G401.6 (cell line): ENCODE measurements around the gene BAHCC1.

Experiments used
- FAIRE-seq: peaks from 2 replicates; lab custom pipeline; 2012; peaks lifted over from hg19 to GRCh38; lab: Jason Lieb, UNC

The BAHCC1 gene

GRCh38 chr17:81398832-81399411 lies 3.7 kb downstream of the BAHCC1 start:
- no peak for FAIRE-seq

- FAIRE-seq = no peak
These were observed 4.4 kb downstream of the BAHCC1 start for GRCh38 chr17:81399481-81400153.

DNA sequence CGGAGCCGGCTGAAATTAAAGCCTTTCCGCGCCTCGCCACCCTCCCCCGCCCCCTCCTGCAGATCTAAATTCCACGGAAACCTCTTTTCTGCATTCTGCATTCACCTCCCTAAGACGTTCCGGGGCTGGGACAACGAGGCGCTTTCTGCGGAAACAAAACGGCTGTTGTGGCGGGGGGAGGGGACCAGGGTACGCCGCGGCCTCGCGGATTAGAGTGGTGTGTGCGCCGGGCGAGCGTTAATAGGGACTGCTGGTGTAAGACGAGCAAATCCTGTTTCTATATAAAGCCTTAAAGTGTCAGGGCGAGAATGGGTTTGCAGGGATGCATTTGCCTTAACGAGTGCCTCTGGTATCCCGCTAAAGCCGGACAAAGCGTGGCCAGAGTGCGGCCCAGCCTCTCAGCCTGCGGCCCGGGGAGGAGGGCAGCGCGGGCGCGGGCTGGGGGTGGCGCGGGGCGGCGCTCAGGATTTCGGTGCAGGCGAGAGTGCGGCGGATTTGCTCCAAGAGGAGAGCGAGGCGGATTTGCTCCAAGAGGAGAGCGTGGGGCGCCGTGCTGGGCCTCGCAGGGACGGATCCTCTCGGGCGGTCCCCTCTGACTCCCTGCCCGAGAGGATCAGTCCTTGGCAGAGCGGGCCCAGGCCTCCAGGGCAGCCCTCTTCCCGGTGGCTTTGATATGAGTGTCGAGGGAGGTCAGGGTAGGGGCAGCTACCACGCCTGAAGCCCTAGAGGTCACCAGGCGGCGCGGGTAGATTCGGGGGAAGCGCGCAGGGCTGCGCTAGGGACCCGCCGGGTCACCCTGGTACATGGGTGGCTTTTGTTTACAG lies 5.1 kb downstream of the BAHCC1 start:
- no peak for FAIRE-seq

DNA sequence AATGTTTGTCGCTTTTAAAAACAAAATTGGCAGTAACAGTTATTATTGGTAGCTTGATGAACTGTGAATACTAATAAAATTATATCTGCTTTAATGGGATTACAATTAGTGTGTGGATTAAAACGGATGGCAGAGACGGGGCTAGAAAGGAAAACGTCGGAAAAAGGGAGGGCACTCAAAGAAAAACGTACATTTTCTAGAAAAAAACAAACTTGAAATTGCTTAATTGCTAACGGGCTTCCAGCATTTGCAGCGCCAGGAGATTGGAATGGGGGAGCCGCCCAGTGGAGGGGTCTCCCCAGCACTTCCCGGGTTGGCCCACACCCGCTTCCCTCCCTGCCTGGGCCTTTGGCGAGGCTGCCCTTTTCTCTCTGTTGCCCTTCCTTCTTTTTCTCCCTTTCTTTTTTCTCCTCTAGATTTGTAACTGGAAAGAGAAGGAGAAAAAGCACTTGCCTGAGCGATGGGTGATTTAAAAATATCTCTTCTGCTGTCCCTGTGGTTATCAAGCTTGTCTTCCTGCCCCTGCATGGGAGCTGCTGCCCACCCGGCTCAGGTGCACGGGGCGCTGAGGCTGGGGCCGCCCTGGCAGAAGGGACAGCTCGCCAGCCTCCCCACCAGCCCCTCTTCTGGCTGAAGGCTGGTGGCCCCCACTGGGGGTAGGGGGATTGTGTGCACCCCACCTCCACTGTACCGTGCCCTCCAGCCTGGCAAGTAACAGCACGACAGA lies 5.9 kb downstream of the BAHCC1 start:
- no peak for FAIRE-seq

DNA sequence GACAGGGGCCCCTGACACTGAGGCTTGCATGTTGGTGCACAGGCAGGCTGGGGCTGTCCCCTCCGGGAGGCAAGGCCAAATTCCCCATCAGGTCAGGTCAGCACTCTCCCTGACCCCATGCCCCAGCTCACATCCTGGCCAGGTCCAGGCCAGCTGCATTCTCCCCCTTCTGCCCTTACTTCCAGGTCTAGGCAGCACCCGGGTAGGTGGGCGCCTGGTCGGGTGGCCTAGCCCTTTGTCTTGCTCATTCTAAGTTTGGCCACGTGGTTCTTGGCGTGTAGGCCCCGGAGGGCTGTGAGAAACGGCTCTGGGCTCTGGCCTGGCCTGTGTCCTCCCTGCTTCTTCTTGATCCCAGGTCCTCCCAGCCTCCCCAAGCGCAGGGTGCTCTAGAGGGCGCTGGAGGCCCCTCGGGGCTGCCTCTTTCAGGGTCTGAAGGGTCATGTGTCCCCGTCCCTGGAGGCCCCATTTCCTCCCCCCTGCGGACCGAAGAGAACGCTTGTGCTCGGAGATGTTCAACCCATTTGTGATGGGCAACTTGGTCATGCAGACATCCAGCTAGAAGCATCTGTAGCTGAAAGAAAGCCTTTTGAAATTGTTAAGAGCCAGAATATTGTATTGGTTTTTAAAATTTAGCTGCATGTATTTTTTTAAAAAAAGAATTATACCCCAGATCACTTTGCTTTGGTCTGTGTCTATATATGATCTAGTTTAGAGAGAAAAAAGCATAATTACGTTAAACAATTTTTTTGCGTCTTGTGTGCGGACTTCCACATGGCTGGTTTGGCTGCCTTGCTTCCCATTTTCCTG lies 6.7 kb downstream of the BAHCC1 start:
- no peak for FAIRE-seq

- FAIRE-seq = no peak
These were observed 7.3 kb downstream of the BAHCC1 start for GRCh38 chr17:81402530-81402941.

DNA sequence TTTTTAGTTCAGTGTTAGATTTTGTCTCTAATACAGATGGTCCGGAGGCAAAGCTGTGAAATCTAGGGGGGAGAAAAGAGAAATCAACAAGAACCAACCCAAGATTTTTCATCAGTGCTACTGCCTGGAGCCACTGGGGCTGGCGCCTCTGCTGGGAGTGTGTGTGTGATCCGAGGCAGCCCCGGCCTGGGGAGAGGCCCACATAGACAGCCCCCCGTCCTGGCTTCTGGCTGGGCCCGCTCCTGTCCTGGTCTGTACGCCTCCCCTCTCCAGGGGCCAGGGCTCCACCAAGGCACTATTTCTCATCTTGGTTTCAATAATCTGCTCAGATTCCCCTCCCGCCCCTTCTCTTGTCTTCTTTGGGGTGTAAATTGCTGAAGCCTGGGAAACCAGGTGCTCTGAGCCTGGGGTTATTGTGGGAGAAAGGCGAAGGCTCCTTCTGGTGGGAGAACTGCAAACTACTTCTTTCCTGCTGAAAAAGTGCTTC lies 7.8 kb downstream of the BAHCC1 start:
- FAIRE-seq = peak; percentile 77

DNA sequence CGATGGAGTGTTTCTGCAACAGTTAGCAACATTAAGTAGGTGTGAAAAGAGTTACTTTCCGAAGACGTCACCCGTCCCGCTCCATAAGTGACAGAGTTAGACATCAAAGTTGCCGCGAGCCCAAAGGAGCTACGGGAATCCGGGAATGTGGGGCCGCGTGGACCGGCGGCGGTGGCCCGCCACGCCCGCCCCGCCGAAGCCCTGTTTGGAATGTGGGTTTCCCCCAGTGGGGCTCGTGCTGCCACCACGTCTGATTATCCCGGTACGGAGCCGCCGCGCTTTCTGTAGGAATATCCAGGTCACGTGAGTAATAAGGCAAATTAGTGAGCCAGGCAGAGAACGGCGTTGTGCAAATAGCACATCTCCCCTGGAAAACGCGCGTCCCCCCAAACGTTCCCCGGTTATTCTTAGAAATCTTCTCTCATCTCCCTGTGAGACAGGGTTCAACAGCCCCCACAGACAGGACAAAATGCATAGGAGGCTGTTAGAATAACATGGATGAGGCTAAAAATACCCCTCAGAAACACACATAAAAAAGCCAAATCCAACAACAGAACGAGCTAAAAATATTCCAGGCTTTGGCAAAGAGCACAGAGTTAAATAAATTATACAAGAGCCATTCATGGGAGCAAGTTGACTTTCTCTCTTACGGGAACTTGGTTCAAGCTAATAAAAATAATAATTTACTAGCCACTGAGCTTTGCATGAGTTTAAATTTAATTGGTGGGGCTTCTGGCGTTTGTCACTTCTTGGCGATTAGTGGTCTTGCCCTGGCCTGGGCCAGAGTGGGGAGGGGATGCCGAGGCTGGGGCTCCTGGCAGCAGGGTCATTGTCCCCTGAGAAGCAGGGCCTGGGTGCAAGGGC lies 8.6 kb downstream of the BAHCC1 start:
- FAIRE-seq = peak; percentile 30

GRCh38 chr17:81404558-81405165 lies 9.4 kb downstream of the BAHCC1 start:
- no peak for FAIRE-seq

GRCh38 chr17:81405411-81405872 lies 10.2 kb downstream of the BAHCC1 start:
- no peak for FAIRE-seq

GRCh38 chr17:81406117-81406953 lies 11.1 kb downstream of the BAHCC1 start:
- FAIRE-seq = no peak

DNA sequence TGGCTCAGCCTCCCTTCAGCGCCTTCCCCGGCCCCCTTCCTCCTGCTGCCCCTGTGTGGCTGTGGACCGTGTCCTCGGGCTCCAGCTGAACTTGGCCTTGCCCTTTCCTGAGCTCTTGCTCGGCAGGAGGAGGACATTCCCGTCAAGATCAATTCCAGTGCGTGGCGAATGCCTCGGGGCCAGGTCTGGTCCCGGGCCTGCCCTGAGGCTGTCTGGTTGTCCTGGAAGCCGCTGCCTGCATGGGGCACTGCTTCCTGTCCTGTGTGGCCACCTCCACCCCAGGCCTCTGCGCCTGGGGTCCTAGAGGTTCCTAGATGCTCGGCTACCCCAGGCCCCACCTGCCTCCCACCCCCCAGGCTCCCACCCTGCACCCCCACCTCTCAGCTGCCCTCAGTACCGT lies 12.8 kb downstream of the BAHCC1 start:
- FAIRE-seq = no peak

DNA sequence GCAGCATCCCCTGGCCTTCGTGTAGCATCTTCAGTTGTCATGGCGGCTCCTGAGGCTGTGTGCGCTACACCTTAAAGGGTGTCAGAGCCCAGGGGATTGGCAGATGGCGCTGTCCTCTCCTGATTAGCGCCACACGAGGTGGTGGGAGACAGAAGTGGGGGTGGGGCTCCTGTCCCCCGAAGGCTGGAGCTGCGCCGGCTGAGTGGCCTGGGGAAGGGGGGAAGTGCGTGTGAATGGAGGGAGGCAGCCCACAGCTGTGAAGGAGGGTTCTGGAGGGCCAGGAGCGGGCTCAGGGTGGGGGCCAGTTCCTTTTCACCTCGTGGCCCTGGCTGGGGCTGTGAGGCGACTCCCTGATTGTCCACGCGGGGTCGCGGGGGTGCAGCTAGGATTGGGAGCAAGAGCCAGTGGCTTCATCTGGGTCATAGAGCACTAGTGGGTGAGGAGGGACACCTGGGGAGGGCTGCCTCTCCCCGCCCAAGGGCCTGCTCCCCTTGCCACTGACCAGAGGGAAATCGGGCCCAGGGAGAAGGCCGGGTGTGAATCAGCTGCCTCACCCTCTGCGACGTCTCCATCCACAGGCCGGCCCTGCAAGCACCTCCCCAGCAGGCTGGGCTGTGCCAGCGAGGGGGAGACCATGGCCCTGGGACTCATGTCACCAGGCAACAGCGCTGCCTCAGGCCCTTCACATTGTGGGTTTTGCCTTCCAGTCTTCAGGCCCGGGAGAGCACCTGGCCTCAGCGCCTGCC lies 14.1 kb downstream of the BAHCC1 start:
- FAIRE-seq = no peak

DNA sequence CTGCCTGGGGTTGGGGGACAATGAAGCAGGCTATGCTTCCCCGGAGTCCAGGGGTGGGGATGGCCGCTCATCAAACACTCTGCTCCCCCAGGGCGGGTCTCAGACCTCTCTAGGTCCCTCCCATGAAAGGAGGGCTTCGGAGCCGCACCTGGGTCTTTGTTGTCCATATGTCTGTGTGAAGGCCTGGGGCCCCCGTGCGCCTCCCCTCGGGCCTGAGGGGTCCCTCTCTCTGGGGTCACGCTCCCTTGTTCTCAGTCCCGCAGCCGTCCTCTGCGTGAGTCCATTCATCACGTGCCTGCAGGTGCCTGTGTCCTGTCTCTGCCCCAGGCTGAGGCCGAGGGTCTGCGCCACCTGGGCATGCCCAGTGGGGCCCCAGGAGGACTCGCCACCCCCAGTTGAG lies 15.6 kb downstream of the BAHCC1 start:
- FAIRE-seq = no peak

GRCh38 chr17:81411305-81411704 lies 16.0 kb downstream of the BAHCC1 start:
- FAIRE-seq = no peak

DNA sequence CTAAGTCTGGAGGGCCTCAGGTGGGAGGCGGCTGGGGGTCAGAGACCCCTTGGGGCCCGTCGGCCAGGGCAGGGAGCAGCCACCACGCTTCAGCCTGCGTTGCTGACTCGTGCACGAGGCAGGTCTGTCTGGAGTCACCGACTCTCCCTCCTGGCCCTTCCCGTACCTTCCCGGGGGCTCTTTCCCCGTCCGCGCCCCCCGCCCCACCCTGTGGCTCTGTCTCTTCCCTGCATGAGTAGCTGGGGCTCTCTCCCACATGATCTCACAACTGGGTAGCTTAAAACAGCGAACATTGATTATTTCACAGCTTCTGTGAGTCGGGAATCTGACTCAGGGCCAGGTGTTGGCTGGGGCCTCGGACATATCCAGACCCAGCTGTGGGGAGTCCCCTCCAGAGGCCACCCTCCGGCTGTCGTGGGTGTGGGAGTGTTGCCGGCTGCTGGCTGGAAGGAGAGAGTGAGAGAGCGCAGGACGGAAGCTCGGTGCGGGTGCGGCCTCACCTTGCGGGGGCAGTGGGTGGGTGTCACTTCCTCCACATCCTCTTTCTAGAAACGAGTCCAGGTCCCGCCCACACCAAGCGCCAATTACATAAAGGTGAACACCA lies 17.3 kb downstream of the BAHCC1 start:
- no peak for FAIRE-seq

- no peak for FAIRE-seq
These were observed 18.4 kb downstream of the BAHCC1 start for GRCh38 chr17:81413497-81414135.
